HUES48 (cell line): ENCODE data around the gene MINDY3.
"Not testable (repeated sequence)": the region's sequence is repeated elsewhere in the genome, so short reads cannot be mapped to it uniquely, and the experiment has no call there.

Source experiments
- H3K27ac ChIP-seq: one replicate; pipeline ENCODE4 v1.7.0; 2013; ENCODE audit warnings: low read depth, low read length, inconsistent platforms
- H3K27me3 ChIP-seq: 2 replicates; pipeline ENCODE4 v1.6.1; 2013; ENCODE audit warnings: mild to moderate bottlenecking, low read length; ENCODE audit not compliant: control insufficient read depth, insufficient read depth
- H3K36me3 ChIP-seq: 2 replicates; pipeline ENCODE4 v1.6.1; 2013; ENCODE audit warnings: low read length; ENCODE audit not compliant: control insufficient read depth, insufficient read depth
- H3K4me1 ChIP-seq: 2 replicates; pipeline ENCODE4 v1.6.1; 2013; ENCODE audit warnings: mild to moderate bottlenecking, low read length; ENCODE audit not compliant: control insufficient read depth, insufficient read depth
- H3K4me3 ChIP-seq: 2 replicates; pipeline ENCODE4 v1.5.1; 2013; ENCODE audit warnings: mild to moderate bottlenecking, low read depth, low read length
- H3K9ac ChIP-seq: 2 replicates; pipeline ENCODE4 v1.6.1; 2013; ENCODE audit warnings: mild to moderate bottlenecking, low read depth, low read length, moderate library complexity
- H3K9me3 ChIP-seq: 2 replicates; pipeline ENCODE4 v1.6.1; 2013; ENCODE audit warnings: low read length; ENCODE audit not compliant: control insufficient read depth, insufficient read depth

MINDY3 gene

DNA sequence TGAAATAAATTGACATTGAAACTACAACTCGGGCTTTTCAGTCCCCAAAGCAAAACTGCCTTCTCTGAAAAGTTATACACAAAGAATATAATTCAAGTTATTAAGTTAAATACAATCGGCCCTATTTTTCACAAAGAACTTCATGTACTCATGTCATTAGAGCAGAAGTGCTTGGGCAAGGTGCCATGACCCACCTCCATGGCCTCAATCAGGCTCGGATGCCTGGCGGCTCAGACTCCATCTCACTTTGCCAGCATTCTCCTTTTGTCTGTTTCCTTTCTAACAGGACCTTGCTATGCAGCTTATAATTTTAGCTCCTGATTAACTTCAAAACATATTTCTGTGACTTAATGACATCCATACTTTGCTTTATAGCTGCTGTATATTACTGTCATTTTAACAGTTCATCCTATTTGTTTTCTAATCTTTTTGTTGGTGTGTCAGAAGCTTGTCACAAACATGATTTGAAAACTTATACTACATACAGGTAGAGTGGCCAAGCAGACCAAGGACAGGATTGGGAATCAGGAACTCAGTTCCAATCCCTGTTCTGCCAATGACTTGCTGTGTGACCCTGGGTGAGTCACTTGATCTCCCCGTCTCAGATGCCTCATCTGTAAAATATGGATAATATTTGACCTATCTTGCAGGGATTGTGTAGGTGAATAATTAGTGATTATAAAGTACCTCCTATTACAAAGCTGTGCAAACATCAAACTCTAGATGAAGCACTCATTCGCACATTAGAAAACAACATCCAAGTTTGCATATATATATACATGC, 79.8 kb downstream of the MINDY3 start:
- Histone ChIP-seq H3K27me3 (no peaks in the 10 kb centered on the region), H3K27ac (no peak overlapping the region), H3K9me3 (no peaks in the 10 kb centered on the region), H3K4me3 (no peak overlapping the region), H3K9ac (no peak overlapping the region), H3K4me1 (peaks cover 8% of the 10 kb centered on the region), H3K36me3 (peaks cover 15% of the 10 kb centered on the region; the same call in 1 of the 2 replicates)

DNA sequence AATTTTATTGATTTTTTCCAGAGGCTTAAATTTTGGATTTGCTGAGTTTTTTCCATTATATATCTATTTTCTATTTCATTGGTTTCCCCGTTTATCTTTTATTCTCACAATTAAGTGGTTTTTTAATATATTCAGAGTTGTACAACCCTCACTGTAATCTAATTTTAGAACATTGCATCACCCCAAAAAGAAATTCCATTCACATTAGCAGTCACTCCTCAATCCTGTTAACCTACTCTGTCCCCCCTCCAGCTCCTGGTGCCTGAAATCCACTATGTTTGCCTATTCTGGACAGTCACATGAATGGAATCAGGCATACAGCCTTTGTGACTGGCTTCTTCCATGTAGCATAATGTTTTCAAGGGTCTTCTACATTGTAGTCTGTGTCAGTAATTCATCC, 84.8 kb downstream of the MINDY3 start:
- Histone ChIP-seq H3K36me3 (peaks cover 10% of the 10 kb centered on the region; the same call in 1 of the 2 replicates), H3K27ac (no peak overlapping the region), H3K9me3 (no peaks in the 10 kb centered on the region), H3K9ac (no peak overlapping the region), H3K4me3 (no peak overlapping the region), H3K4me1 (no peaks in the 10 kb centered on the region), H3K27me3 (no peaks in the 10 kb centered on the region)

DNA sequence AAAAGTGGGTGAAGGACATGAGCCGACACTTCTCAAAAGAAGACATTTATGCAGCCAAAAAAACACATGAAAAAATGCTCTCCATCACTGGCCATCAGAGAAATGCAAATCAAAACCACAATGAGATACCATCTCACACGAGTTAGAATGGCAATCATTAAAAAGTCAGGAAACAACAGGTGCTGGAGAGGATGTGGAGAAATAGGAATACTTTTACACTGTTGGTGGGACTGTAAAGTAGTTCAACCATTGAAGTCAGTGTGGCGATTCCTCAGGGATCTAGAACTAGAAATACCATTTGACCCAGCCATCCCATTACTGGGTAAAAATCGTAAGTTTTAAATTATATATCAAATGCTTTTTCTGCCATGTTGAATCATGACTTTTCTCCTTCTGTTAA, 85.8 kb downstream of the MINDY3 start:
- H3K4me1 ChIP-seq, H3K36me3 ChIP-seq, H3K27me3 ChIP-seq, H3K4me3 ChIP-seq, H3K9ac ChIP-seq, H3K27ac ChIP-seq, H3K9me3 ChIP-seq: not testable (repeated sequence)

- no peak overlapping the region for H3K9ac ChIP-seq
- H3K4me3 ChIP-seq = no peak overlapping the region
- H3K27me3 ChIP-seq = no peaks in the 10 kb centered on the region
- no peaks in the 10 kb centered on the region for H3K4me1 ChIP-seq
- no peaks in the 10 kb centered on the region for H3K9me3 ChIP-seq
- H3K27ac ChIP-seq = no peak overlapping the region
- H3K36me3 ChIP-seq = no peaks in the 10 kb centered on the region
These were observed 95.3 kb downstream of the MINDY3 start for GRCh38 chr10:15764892-15765454.

DNA sequence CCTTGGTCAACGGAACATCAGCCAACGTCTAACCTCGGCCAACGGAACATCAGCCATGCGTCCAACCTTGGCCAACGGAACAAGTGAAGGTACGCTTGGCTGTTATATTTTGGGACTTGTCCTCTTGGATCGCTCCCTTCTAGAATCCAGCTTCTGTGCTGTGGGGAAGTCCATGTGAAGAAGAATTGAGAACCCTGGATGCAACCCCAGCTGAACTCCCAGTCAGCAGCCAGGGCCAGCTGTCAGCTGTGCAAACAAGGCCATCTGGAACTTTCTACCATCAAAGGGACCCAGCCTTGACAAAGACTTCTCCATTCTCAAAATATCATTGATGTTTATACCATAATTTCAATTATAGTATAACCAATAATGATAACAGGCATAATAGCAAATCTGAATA, 97.3 kb downstream of the MINDY3 start:
- Histone ChIP-seq H3K9me3 (no peaks in the 10 kb centered on the region), H3K4me3 (no peak overlapping the region), H3K9ac (no peak overlapping the region), H3K4me1 (no peaks in the 10 kb centered on the region), H3K36me3 (no peaks in the 10 kb centered on the region), H3K27ac (no peak overlapping the region), H3K27me3 (no peaks in the 10 kb centered on the region)

DNA sequence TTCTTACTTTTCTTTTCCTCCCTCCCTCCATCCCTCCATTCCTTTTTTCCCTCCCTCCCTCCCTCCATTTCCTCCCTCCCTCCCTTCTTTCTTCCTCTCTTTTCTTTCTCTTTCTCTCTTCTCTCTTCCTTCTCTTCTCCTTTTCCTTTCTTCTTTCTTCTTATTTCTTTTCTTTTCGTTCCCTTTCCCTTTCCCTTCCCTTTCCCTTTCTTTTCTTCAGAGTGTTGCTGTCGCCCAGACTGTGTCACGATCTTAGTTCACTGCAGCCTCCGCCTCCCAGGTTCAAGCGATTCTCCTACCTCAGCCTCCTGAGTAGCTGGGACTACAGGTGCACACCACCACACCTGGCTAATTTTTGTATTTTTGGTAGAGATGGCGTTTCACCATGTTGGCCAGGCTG, 98.1 kb downstream of the MINDY3 start:
- not testable (repeated sequence) for H3K9ac ChIP-seq, H3K36me3 ChIP-seq, H3K27ac ChIP-seq, H3K4me1 ChIP-seq, H3K27me3 ChIP-seq, H3K4me3 ChIP-seq, H3K9me3 ChIP-seq

DNA sequence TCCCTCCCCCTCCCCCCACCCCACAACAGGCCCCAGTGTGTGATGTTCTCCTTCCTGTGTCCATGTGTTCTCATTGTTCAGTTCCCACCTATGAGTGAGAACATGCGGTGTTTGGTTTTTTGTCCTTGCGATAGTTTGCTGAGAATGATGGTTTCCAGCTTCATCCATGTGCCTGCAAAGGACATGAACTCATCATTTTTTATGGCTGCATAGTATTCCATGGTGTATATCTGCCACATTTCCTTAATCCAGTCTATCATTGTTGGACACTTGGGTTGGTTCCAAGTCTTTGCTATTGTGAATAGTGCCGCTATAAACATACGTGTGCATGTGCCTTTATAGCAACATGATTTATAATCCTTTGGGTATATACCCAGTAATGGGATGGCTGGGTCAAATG, 99.1 kb downstream of the MINDY3 start:
- not testable (repeated sequence) for H3K4me1 ChIP-seq, H3K4me3 ChIP-seq, H3K9ac ChIP-seq, H3K9me3 ChIP-seq, H3K27ac ChIP-seq, H3K27me3 ChIP-seq, H3K36me3 ChIP-seq

DNA sequence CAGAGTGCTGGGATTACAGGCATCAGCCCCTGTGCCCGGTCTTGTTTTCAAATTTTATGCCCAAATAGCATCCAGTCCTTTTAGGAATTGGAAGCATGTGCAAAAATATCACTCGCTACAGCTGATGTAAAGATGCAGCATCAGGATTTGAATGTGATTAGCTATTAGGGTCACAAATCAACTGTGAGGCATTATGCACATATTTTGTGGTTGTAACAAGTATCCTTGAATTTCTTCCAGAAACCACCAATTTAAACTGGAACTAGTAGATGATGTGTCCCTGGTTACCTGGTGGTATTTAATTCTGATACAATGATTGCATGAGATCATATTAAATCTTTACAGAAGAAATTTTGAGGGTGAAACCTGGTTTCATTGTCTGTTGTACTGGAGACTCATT, 99.6 kb downstream of the MINDY3 start:
- no peak overlapping the region for H3K27ac ChIP-seq
- H3K4me1 ChIP-seq = no peaks in the 10 kb centered on the region
- H3K36me3 ChIP-seq = no peaks in the 10 kb centered on the region
- no peaks in the 10 kb centered on the region for H3K27me3 ChIP-seq
- no peak overlapping the region for H3K9ac ChIP-seq
- H3K9me3 ChIP-seq = no peaks in the 10 kb centered on the region
- H3K4me3 ChIP-seq = no peak overlapping the region

DNA sequence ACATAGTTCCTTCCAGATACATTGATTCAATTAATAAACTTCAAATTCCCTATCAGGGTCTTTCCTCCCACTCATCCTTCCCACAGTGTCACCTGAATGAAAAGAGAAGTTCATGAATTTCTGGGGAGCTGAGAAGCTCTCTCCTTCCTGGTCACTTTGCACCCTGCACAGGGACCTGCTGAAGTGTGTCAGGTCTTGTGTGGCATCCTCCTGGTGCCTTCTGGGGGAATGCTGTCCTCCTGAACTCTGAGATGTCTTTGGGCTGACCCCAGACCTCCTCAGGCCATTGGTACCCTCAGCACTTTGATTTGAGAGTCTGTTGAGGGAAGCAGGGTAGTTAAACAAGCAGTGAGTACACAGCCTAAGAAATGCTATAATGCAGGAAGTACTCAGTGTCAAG, 101.0 kb downstream of the MINDY3 start:
- Histone ChIP-seq H3K4me3 (no peak overlapping the region), H3K27ac (no peak overlapping the region), H3K9me3 (no peaks in the 10 kb centered on the region), H3K4me1 (no peaks in the 10 kb centered on the region), H3K36me3 (no peaks in the 10 kb centered on the region), H3K9ac (no peak overlapping the region), H3K27me3 (no peaks in the 10 kb centered on the region)

GRCh38 chr10:15758618-15759017, 101.7 kb downstream of the MINDY3 start:
- no peaks in the 10 kb centered on the region for H3K4me1 ChIP-seq
- H3K9ac ChIP-seq = no peak overlapping the region
- no peak overlapping the region for H3K27ac ChIP-seq
- no peak overlapping the region for H3K4me3 ChIP-seq
- H3K36me3 ChIP-seq = no peaks in the 10 kb centered on the region
- no peaks in the 10 kb centered on the region for H3K27me3 ChIP-seq
- H3K9me3 ChIP-seq = no peaks in the 10 kb centered on the region

DNA sequence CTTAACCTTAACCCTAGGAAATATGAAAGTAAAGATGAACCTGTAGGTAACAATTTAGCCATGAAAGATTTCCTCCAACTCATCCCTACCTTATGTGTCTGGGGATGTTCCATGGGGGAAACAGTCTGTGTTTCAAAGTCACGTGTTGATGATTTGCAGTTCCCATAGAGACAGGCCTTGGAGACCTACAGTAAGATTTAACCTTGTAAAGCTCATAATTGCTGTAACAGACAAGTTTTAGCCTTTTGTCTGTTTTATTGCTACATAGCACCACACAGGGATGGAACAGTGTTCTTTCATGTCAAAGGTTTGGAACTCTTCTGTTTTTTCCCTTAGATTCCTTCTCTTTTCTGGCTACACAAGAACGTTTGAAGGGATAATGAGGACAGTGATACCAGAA, 105.4 kb downstream of the MINDY3 start:
- H3K4me1 ChIP-seq = no peaks in the 10 kb centered on the region

More for the DNA sequence above, 105.4 kb downstream of the MINDY3 start:
- Histone ChIP-seq H3K9me3 (no peaks in the 10 kb centered on the region), H3K4me3 (no peak overlapping the region), H3K9ac (no peak overlapping the region), H3K27me3 (no peaks in the 10 kb centered on the region), H3K27ac (no peak overlapping the region), H3K36me3 (no peaks in the 10 kb centered on the region)
